ENCODE data around the gene CYP4F11. TPM values are rescaled to one million over a fixed set of nuclear protein-coding genes. Genes with fewer than 3 reads are reported as not detected.
"Not testable (repeated sequence)": the region's sequence is repeated elsewhere in the genome, so short reads cannot be mapped to it uniquely, and the experiment has no call there.

The CYP4F11 gene
- not detected for total RNA-seq

GRCh38 chr19:15934332-15935078 is at the start of gene CYP4F11:
CYP4F11 (minus strand) TSS chr19:15934529; CDS start chr19:15934408, 121 bp downstream.
- POLR2A ChIA-PET = no interaction called here

GRCh38 chr19:15979293-15979692 is 45.0 kb upstream of the CYP4F11 start:
- Mint-ChIP-seq H3K27me3 (peaks cover 15% of the 10 kb centered on the region), H3K9me3 (peaks cover 7% of the 10 kb centered on the region), H3K36me3 (ENCODE audit: low read depth) (no peaks in the 10 kb centered on the region), H3K4me1 (no peaks in the 10 kb centered on the region), H3K4me3 (no peak overlapping the region), H3K27ac (no peak overlapping the region)
- ChIA-PET CTCF (no interaction called here), POLR2A (no interaction called here)
- DNase-seq = no peak

More at GRCh38 chr19:15934332-15935078, at the start of gene CYP4F11:
- H3K36me3 Mint-ChIP-seq (ENCODE audit: low read depth) = no peaks in the 10 kb centered on the region
- no peaks in the 10 kb centered on the region for H3K4me1 Mint-ChIP-seq
- CTCF ChIA-PET = no interaction called here
- DNase-seq = no peak
- H3K9me3 Mint-ChIP-seq = peaks cover 6% of the 10 kb centered on the region
- no peak within 1 kb of the TSS for H3K27ac Mint-ChIP-seq
- no peak within 1 kb of the TSS for H3K4me3 Mint-ChIP-seq
- no peaks in the 10 kb centered on the region for H3K27me3 Mint-ChIP-seq

GRCh38 chr19:15977690-15978089 is 43.4 kb upstream of the CYP4F11 start:
- peaks cover 18% of the 10 kb centered on the region for H3K27me3 Mint-ChIP-seq
- H3K36me3 Mint-ChIP-seq (ENCODE audit: low read depth) = no peaks in the 10 kb centered on the region
- no peak overlapping the region for H3K27ac Mint-ChIP-seq
- peaks cover under 1% of the 10 kb centered on the region for H3K9me3 Mint-ChIP-seq
- POLR2A ChIA-PET = no interaction called here
- no peak for DNase-seq
- no peaks in the 10 kb centered on the region for H3K4me1 Mint-ChIP-seq
- H3K4me3 Mint-ChIP-seq = no peak overlapping the region
- CTCF ChIA-PET = no interaction called here

- Mint-ChIP-seq H3K4me3 (no peak overlapping the region), H3K4me1 (no peaks in the 10 kb centered on the region), H3K9me3 (no peaks in the 10 kb centered on the region), H3K36me3 (ENCODE audit: low read depth) (no peaks in the 10 kb centered on the region), H3K27me3 (peaks cover 21% of the 10 kb centered on the region), H3K27ac (no peak overlapping the region)
- ChIA-PET CTCF (interaction anchor here (0.6 kb wide), 1 partner anchor 688 kb away, joined by 3 read pairs; no protein-coding TSS in a partner anchor), POLR2A (no interaction called here)
- no peak for DNase-seq
These were observed 42.7 kb upstream of the CYP4F11 start for GRCh38 chr19:15976836-15977689.

- POLR2A ChIA-PET = no interaction called here
- H3K9me3 Mint-ChIP-seq = no peaks in the 10 kb centered on the region
- peaks cover 26% of the 10 kb centered on the region for H3K27me3 Mint-ChIP-seq
These were observed 40.5 kb upstream of the CYP4F11 start for GRCh38 chr19:15974856-15975255.

GRCh38 chr19:15972043-15972442 is 37.7 kb upstream of the CYP4F11 start:
- H3K36me3 Mint-ChIP-seq (ENCODE audit: low read depth); H3K4me3 Mint-ChIP-seq; DNase-seq; H3K9me3 Mint-ChIP-seq; H3K4me1 Mint-ChIP-seq; H3K27ac Mint-ChIP-seq; POLR2A ChIA-PET: not testable (repeated sequence)
- peaks cover 31% of the 10 kb centered on the region for H3K27me3 Mint-ChIP-seq
- CTCF ChIA-PET = interaction anchor here (0.7 kb wide), 1 partner anchor 100 kb away, joined by 4 read pairs; no protein-coding TSS in a partner anchor

More at GRCh38 chr19:15974856-15975255, 40.5 kb upstream of the CYP4F11 start:
- no peaks in the 10 kb centered on the region for H3K36me3 Mint-ChIP-seq (ENCODE audit: low read depth)
- no peak overlapping the region for H3K27ac Mint-ChIP-seq
- no peak for DNase-seq
- H3K4me3 Mint-ChIP-seq = no peak overlapping the region
- H3K4me1 Mint-ChIP-seq = no peaks in the 10 kb centered on the region
- CTCF ChIA-PET = no interaction called here

GRCh38 chr19:15971224-15971780 is 37.0 kb upstream of the CYP4F11 start:
- POLR2A ChIA-PET = no interaction called here
- no peaks in the 10 kb centered on the region for H3K36me3 Mint-ChIP-seq (ENCODE audit: low read depth)
- DNase-seq = no peak
- peaks cover 30% of the 10 kb centered on the region for H3K27me3 Mint-ChIP-seq
- CTCF ChIA-PET = interaction anchor here (0.7 kb wide), 1 partner anchor 101 kb away, joined by 4 read pairs; no protein-coding TSS in a partner anchor
- H3K27ac Mint-ChIP-seq = no peak overlapping the region
- no peak overlapping the region for H3K4me3 Mint-ChIP-seq
- H3K9me3 Mint-ChIP-seq = no peaks in the 10 kb centered on the region
- no peaks in the 10 kb centered on the region for H3K4me1 Mint-ChIP-seq

GRCh38 chr19:15964231-15964630 is 29.9 kb upstream of the CYP4F11 start:
- DNase-seq = no peak
- Mint-ChIP-seq H3K36me3 (ENCODE audit: low read depth) (no peaks in the 10 kb centered on the region), H3K27me3 (peaks cover 4% of the 10 kb centered on the region), H3K4me3 (no peak overlapping the region), H3K9me3 (no peaks in the 10 kb centered on the region), H3K27ac (no peak overlapping the region), H3K4me1 (no peaks in the 10 kb centered on the region)
- ChIA-PET POLR2A (no interaction called here), CTCF (no interaction called here)

- Mint-ChIP-seq H3K27me3 (peaks cover 4% of the 10 kb centered on the region), H3K4me3 (no peak overlapping the region), H3K27ac (no peak overlapping the region), H3K9me3 (no peaks in the 10 kb centered on the region), H3K4me1 (no peaks in the 10 kb centered on the region), H3K36me3 (ENCODE audit: low read depth) (no peaks in the 10 kb centered on the region)
- ChIA-PET POLR2A (no interaction called here), CTCF (no interaction called here)
- DNase-seq = no peak
These were observed 28.0 kb upstream of the CYP4F11 start for GRCh38 chr19:15962319-15962718.

GRCh38 chr19:15954820-15955219 is 20.5 kb upstream of the CYP4F11 start:
- no peak for DNase-seq
- Mint-ChIP-seq H3K27ac (no peak overlapping the region), H3K36me3 (ENCODE audit: low read depth) (no peaks in the 10 kb centered on the region), H3K4me1 (no peaks in the 10 kb centered on the region), H3K4me3 (no peak overlapping the region), H3K9me3 (peaks cover 2% of the 10 kb centered on the region), H3K27me3 (peaks cover 33% of the 10 kb centered on the region)
- POLR2A ChIA-PET = no interaction called here
- CTCF ChIA-PET = no interaction called here

GRCh38 chr19:15948223-15949058 is 14.1 kb upstream of the CYP4F11 start, which contains the start of gene OR10H4:
OR10H4 (plus strand) TSS chr19:15949008; CDS start chr19:15949008, 0 bp downstream.
- Mint-ChIP-seq H3K27me3 (peaks cover 34% of the 10 kb centered on the region), H3K4me3 (no peak within 1 kb of the TSS), H3K36me3 (ENCODE audit: low read depth) (no peaks in the 10 kb centered on the region), H3K27ac (no peak within 1 kb of the TSS), H3K4me1 (no peaks in the 10 kb centered on the region), H3K9me3 (peaks cover 15% of the 10 kb centered on the region)
- no peak for DNase-seq
- POLR2A ChIA-PET = no interaction called here
- CTCF ChIA-PET = no interaction called here

- Mint-ChIP-seq H3K4me3 (no peak overlapping the region), H3K4me1 (no peaks in the 10 kb centered on the region), H3K27ac (no peak overlapping the region), H3K36me3 (ENCODE audit: low read depth) (no peaks in the 10 kb centered on the region), H3K27me3 (peaks cover 27% of the 10 kb centered on the region), H3K9me3 (peaks cover 15% of the 10 kb centered on the region)
- CTCF ChIA-PET = no interaction called here
- POLR2A ChIA-PET = no interaction called here
- no peak for DNase-seq
These were observed 11.0 kb upstream of the CYP4F11 start for GRCh38 chr19:15945301-15945700.

Measured in activated CD4-positive, alpha-beta T cell treated with anti-CD3 and anti-CD28 coated beads, Interleukin-2, amount 10 ng/mL, durations not matched to agents 7 days and 5 days (primary cell).